ENCODE data around the gene EFCAB10. TPM values are rescaled to one million over a fixed set of nuclear protein-coding genes. Genes with fewer than 3 reads are reported as not detected.

The EFCAB10 gene, protein sequence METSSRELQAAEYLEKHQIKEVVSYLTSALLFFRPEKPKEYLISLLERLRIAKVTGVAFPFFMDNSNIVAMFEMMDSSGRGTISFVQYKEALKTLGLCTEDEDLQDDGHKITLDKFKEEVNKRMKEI
- 0.51 and 0.80 TPM in 2 replicates for polyA plus RNA-seq (2012; rRNA removed)
- 0.75 and 0.98 TPM in 2 replicates for polyA plus RNA-seq (2012; cell fraction: cytosol; rRNA removed)
- polyA plus RNA-seq (2012; cell fraction: nucleus; rRNA removed): 0.19 and 0.98 TPM in 2 replicates

DNA sequence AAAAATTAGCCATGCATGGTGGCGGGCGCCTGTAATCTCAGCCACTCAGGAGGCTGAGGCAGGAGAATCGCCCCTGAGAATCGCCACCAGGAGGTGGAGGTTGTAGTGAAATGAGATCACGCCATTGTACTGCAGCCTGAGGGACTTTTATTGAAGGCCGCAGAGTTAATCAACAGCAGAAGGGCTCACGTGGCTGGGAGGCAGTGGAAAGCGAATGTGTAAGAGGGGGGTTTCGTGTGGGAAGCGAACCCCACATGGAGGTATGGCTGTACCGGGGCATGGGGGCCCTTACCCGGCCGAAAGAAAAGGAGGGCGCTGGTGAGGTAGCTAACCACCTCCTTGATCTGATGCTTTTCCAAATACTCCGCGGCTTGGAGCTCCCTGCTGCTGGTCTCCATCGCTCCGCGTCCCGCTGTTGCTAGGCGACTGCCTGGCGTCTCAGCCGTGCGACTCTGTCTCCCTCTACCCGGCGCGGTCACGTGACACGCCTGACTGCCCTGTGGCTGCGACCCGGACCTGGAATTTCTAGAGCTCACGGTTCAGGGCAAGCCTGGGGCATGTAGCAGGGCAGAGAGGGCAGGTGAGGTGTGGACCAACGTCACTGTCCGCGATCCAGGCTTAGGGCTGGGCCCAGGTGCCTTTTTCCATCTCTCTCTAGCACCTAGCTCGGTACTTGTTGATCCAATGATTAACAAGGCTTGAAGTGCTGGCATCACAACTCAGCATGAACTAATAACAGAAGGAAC is at the start of gene EFCAB10:
EFCAB10 (minus strand) TSS at position 428 of the 746 bp plus-strand sequence; CDS start at position 398, 30 bp downstream.
- no peaks in the 10 kb centered on the region for H3K79me2 ChIP-seq (ENCODE audit: insufficient read depth)
- H3K9ac ChIP-seq: peak within 1 kb of the TSS; percentile 44
- no peaks in the 10 kb centered on the region; a peak in 1 of 4 replicates for H3K4me1 ChIP-seq (ENCODE audit: control insufficient read depth in 1 of 2, insufficient read depth in 2 of 2, low read depth in 1 of 2, low read length in 1 of 2)
- 8% methylated on average over 29 of the region's 36 CpGs for WGBS (ENCODE audit: low lambda C conversion rate)
- peak; percentile 98 for DNase-seq
- peak within 1 kb of the TSS; percentile 90 for H2AFZ ChIP-seq (ENCODE audit: low read depth)
- H3K36me3 ChIP-seq (replicated peaks in 1 of 2; ENCODE audit: control insufficient read depth in 1 of 2, insufficient read depth in 2 of 2, low read length in 1 of 2): no peaks in the 10 kb centered on the region
- peak within 1 kb of the TSS in 1 of 2 experiments; percentile 56; a peak in 1 of 4 replicates for H3K27ac ChIP-seq (ENCODE audit: low read depth in 2 of 2, low read length in 1 of 2)
- ChIA-PET POLR2A (interaction anchor here (0.6 to 1.2 kb wide), 5 partner anchors 13 to 193 kb away, joined by 3 to 4 read pairs (median 3); partner anchors contain the start of gene RINT1), CTCF (interaction anchor here (0.8 to 1.3 kb wide), 12 partner anchors 8 to 214 kb away, joined by 3 to 10 read pairs (median 3); no protein-coding TSS in a partner anchor)
- H4K20me1 ChIP-seq (ENCODE audit: insufficient read depth): no peaks in the 10 kb centered on the region
- no peaks in the 10 kb centered on the region for H3K27me3 ChIP-seq (ENCODE audit: insufficient read depth)
- peak within 1 kb of the TSS; percentile 67 for H3K4me2 ChIP-seq
- H3K9me2 ChIP-seq: no peaks in the 10 kb centered on the region
- H3K4me3 ChIP-seq (ENCODE audit: low read depth in 2 of 2, low read length in 1 of 2): peak within 1 kb of the TSS; percentile 55 to 61
- no peaks in the 10 kb centered on the region for H3K9me3 ChIP-seq
- peaks cover 16% of the 10 kb centered on the region for H3F3A ChIP-seq (replicated peaks; ENCODE audit: insufficient read depth)
- no peak for TF ChIP-seq EP300 (IDR thresholded peaks at IDR 0.05; ENCODE audit: borderline replicate concordance in 1 of 2, low read depth in 1 of 2, low read length in 1 of 2)
- TF ChIP-seq TAF1 (IDR thresholded peaks at IDR 0.05; ENCODE audit: borderline replicate concordance, low read depth, low read length): 0 out of 2 replicates have a peak, but pooled peaks have one; percentile 17
- TF ChIP-seq POLR2AphosphoS5 (IDR thresholded peaks at IDR 0.05; ENCODE audit: low read depth, low read length): peak; percentile 59
- no peak for TF ChIP-seq FOSL2 (IDR thresholded peaks at IDR 0.05; ENCODE audit: borderline replicate concordance, low read depth)
- no peak for TF ChIP-seq YY1 (IDR thresholded peaks at IDR 0.05; ENCODE audit: low read depth)
- TF ChIP-seq SMC3 (IDR thresholded peaks at IDR 0.05; ENCODE audit: low read depth, low read length): no peak
- TF ChIP-seq, protein P1, sequence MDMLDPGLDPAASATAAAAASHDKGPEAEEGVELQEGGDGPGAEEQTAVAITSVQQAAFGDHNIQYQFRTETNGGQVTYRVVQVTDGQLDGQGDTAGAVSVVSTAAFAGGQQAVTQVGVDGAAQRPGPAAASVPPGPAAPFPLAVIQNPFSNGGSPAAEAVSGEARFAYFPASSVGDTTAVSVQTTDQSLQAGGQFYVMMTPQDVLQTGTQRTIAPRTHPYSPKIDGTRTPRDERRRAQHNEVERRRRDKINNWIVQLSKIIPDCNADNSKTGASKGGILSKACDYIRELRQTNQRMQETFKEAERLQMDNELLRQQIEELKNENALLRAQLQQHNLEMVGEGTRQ (IDR thresholded peaks at IDR 0.05; ENCODE audit: borderline replicate concordance, low read depth, low read length): peak; percentile 85
- TF ChIP-seq, protein P2, sequence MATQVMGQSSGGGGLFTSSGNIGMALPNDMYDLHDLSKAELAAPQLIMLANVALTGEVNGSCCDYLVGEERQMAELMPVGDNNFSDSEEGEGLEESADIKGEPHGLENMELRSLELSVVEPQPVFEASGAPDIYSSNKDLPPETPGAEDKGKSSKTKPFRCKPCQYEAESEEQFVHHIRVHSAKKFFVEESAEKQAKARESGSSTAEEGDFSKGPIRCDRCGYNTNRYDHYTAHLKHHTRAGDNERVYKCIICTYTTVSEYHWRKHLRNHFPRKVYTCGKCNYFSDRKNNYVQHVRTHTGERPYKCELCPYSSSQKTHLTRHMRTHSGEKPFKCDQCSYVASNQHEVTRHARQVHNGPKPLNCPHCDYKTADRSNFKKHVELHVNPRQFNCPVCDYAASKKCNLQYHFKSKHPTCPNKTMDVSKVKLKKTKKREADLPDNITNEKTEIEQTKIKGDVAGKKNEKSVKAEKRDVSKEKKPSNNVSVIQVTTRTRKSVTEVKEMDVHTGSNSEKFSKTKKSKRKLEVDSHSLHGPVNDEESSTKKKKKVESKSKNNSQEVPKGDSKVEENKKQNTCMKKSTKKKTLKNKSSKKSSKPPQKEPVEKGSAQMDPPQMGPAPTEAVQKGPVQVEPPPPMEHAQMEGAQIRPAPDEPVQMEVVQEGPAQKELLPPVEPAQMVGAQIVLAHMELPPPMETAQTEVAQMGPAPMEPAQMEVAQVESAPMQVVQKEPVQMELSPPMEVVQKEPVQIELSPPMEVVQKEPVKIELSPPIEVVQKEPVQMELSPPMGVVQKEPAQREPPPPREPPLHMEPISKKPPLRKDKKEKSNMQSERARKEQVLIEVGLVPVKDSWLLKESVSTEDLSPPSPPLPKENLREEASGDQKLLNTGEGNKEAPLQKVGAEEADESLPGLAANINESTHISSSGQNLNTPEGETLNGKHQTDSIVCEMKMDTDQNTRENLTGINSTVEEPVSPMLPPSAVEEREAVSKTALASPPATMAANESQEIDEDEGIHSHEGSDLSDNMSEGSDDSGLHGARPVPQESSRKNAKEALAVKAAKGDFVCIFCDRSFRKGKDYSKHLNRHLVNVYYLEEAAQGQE (IDR thresholded peaks at IDR 0.05; ENCODE audit: low read depth, low read length): no peak
- TF ChIP-seq ELF1 (IDR thresholded peaks at IDR 0.05): no peak
- TF ChIP-seq RFX5 (IDR thresholded peaks at IDR 0.05; ENCODE audit: low read length): no peak
- TF ChIP-seq FOXM1 (IDR thresholded peaks at IDR 0.05; ENCODE audit: low read depth): no peak
- peak; percentile 1 for TF ChIP-seq CHD2 (IDR thresholded peaks at IDR 0.05; ENCODE audit: low read length, partially characterized antibody)
- no peak for TF ChIP-seq TCF12 (IDR thresholded peaks at IDR 0.05)
- no peak for TF ChIP-seq NRF1 (IDR thresholded peaks at IDR 0.05; ENCODE audit: low read depth, low read length)
- no peak for TF ChIP-seq GABPA (IDR thresholded peaks at IDR 0.05; ENCODE audit: low read depth)
- TF ChIP-seq MXI1 (IDR thresholded peaks at IDR 0.05; ENCODE audit: low read depth, low read length): peak; percentile 96
- TF ChIP-seq NFIC (IDR thresholded peaks at IDR 0.05; ENCODE audit: borderline replicate concordance): no peak
- TF ChIP-seq TEAD4 (IDR thresholded peaks at IDR 0.05; ENCODE audit: borderline replicate concordance, insufficient read depth): no peak
- TF ChIP-seq FOXJ3 (CRISPR knock-in tag; IDR thresholded peaks at IDR 0.05): no peak
- peak; percentile 94 for TF ChIP-seq SIN3A (IDR thresholded peaks at IDR 0.05; ENCODE audit: borderline replicate concordance, low read depth, low read length)
- TF ChIP-seq, protein P3, sequence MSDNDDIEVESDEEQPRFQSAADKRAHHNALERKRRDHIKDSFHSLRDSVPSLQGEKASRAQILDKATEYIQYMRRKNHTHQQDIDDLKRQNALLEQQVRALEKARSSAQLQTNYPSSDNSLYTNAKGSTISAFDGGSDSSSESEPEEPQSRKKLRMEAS (IDR thresholded peaks at IDR 0.05; ENCODE audit: low read depth): peak; percentile 37; the same call in 1 of the 2 replicates
- TF ChIP-seq, protein P4, sequence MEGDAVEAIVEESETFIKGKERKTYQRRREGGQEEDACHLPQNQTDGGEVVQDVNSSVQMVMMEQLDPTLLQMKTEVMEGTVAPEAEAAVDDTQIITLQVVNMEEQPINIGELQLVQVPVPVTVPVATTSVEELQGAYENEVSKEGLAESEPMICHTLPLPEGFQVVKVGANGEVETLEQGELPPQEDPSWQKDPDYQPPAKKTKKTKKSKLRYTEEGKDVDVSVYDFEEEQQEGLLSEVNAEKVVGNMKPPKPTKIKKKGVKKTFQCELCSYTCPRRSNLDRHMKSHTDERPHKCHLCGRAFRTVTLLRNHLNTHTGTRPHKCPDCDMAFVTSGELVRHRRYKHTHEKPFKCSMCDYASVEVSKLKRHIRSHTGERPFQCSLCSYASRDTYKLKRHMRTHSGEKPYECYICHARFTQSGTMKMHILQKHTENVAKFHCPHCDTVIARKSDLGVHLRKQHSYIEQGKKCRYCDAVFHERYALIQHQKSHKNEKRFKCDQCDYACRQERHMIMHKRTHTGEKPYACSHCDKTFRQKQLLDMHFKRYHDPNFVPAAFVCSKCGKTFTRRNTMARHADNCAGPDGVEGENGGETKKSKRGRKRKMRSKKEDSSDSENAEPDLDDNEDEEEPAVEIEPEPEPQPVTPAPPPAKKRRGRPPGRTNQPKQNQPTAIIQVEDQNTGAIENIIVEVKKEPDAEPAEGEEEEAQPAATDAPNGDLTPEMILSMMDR (IDR thresholded peaks at IDR 0.05): peak; percentile 27
- TF ChIP-seq, protein P5, sequence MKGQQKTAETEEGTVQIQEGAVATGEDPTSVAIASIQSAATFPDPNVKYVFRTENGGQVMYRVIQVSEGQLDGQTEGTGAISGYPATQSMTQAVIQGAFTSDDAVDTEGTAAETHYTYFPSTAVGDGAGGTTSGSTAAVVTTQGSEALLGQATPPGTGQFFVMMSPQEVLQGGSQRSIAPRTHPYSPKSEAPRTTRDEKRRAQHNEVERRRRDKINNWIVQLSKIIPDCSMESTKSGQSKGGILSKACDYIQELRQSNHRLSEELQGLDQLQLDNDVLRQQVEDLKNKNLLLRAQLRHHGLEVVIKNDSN (IDR thresholded peaks at IDR 0.05; ENCODE audit: borderline replicate concordance, low read depth): peak; percentile 99
- TF ChIP-seq RCOR1 (IDR thresholded peaks at IDR 0.05; ENCODE audit: low read length): peak; percentile 9; the same call in 1 of the 2 replicates

Measured in SK-N-SH (cell line).